GM23338 (cell line): ENCODE data around the gene OR52J3. TPM values are rescaled to one million over a fixed set of nuclear protein-coding genes. Genes with fewer than 3 reads are reported as not detected.

Experiments
- ATAC-seq: fragments of 200-7000 bp; cut with Tn5 transposase; 3 replicates; pipeline ENCODE4 v1.9.1; 2020
- DNase-seq: peaks from one replicate; pipeline ENCODE4 v3.0.0-alpha.2; 2015; ENCODE audit warnings: low spot score
- H2AFZ ChIP-seq: fragments of 200-600 bp; sonication (generic); 2 replicates; pipeline ENCODE4 v1.8.0; 2016; ENCODE audit warnings: antibody characterized with exemption, mild to moderate bottlenecking, moderate library complexity
- H3F3A ChIP-seq: fragments of 200-600 bp; sonication (generic); replicated peaks from 2 replicates; pipeline ENCODE4 v1.8.0; 2017; ENCODE audit warnings: antibody characterized with exemption, mixed run types, low read depth
- H3K27ac ChIP-seq: fragments of 200-600 bp; sonication (generic); 2 replicates; pipeline ENCODE4 v1.6.1; 2016; ENCODE audit warnings: low read depth
- H3K27me3 ChIP-seq: fragments of 200-600 bp; sonication (generic); 2 replicates; pipeline ENCODE4 v1.8.0; 2016; ENCODE audit warnings: mild to moderate bottlenecking, mixed run types, moderate library complexity; ENCODE audit not compliant: insufficient read depth
- H3K36me3 ChIP-seq: fragments of 200-600 bp; sonication (generic); 2 replicates; pipeline ENCODE4 v1.8.0; 2016; ENCODE audit warnings: mild to moderate bottlenecking; ENCODE audit not compliant: insufficient read depth
- H3K4me1 ChIP-seq: fragments of 200-600 bp; sonication (generic); 2 replicates; pipeline ENCODE4 v1.8.0; 2016; ENCODE audit warnings: mild to moderate bottlenecking, moderate library complexity; ENCODE audit not compliant: insufficient read depth
- H3K4me2 ChIP-seq: fragments of 200-600 bp; sonication (generic); 2 replicates; pipeline ENCODE4 v1.7.1; 2017; ENCODE audit warnings: mixed run types
- H3K4me3 ChIP-seq: fragments of 200-600 bp; sonication (generic); 2 replicates; pipeline ENCODE4 v1.6.1; 2016; ENCODE audit warnings: mixed run types
- H3K79me2 ChIP-seq: fragments of 200-600 bp; sonication (generic); replicated peaks from 2 replicates; pipeline ENCODE4 v1.8.0; 2017; ENCODE audit warnings: mild to moderate bottlenecking; ENCODE audit not compliant: insufficient read depth
- H3K9me2 ChIP-seq: fragments of 200-600 bp; sonication (generic); 2 replicates; pipeline ENCODE4 v1.8.0; 2017; ENCODE audit not compliant: insufficient read depth
- H4K20me1 ChIP-seq: fragments of 200-600 bp; sonication (generic); replicated peaks from 2 replicates; pipeline ENCODE4 v1.8.0; 2017; ENCODE audit warnings: mild to moderate bottlenecking; ENCODE audit not compliant: insufficient read depth
- H3K27ac Mint-ChIP-seq: 2 replicates; pipeline ENCODE4 v1.8.0; 2020; ENCODE audit warnings: inconsistent platforms, mild to moderate bottlenecking, moderate library complexity, mixed read lengths
- H3K27me3 Mint-ChIP-seq: 3 replicates; pipeline ENCODE4 v1.8.0; 2022; ENCODE audit warnings: low read depth, mild to moderate bottlenecking, moderate library complexity, mixed read lengths, inconsistent platforms; ENCODE audit not compliant: insufficient read depth, poor library complexity
- H3K36me3 Mint-ChIP-seq: 3 replicates; pipeline ENCODE4 v1.8.0; 2021; ENCODE audit warnings: low read depth, mild to moderate bottlenecking, inconsistent platforms, moderate library complexity, mixed read lengths
- H3K4me1 Mint-ChIP-seq: 3 replicates; pipeline ENCODE4 v1.8.0; 2020; ENCODE audit warnings: mild to moderate bottlenecking, inconsistent platforms, mixed read lengths
- H3K4me3 Mint-ChIP-seq: 3 replicates; pipeline ENCODE4 v1.8.0; 2021; ENCODE audit warnings: moderate library complexity, mild to moderate bottlenecking, inconsistent platforms, mixed read lengths
- H3K9me3 Mint-ChIP-seq: 3 replicates; pipeline ENCODE4 v1.8.0; 2020; ENCODE audit warnings: moderate library complexity, mild to moderate bottlenecking, inconsistent platforms, mixed read lengths
- CTCF ChIP-seq, 2 experiments: fragments of 200-600 bp in 1 of 2; sonication (generic) in 1 of 2; conservative IDR thresholded peaks; 2 replicates each; pipeline versions ENCODE4 v1.5.1 to v1.6.1; 2016 to 2017; ENCODE audit warnings: antibody characterized with exemption in 2 of 2, low read depth in 2 of 2, mild to moderate bottlenecking in 2 of 2, moderate library complexity in 1 of 2
- EZH2 ChIP-seq: fragments of 200-600 bp; sonication (generic); IDR thresholded peaks from one replicate; pipeline ENCODE4 v1.8.0; 2017; ENCODE audit warnings: antibody characterized with exemption, mild to moderate bottlenecking, low read depth; ENCODE audit not compliant: unreplicated experiment
- EZH2phosphoT487 ChIP-seq: fragments of 200-600 bp; sonication (generic); IDR thresholded peaks from one replicate; pipeline ENCODE4 v1.8.1; 2018; ENCODE audit warnings: antibody characterized with exemption; ENCODE audit not compliant: unreplicated experiment
- REST ChIP-seq: IDR thresholded peaks from one replicate; pipeline ENCODE4 v1.6.1; 2018; ENCODE audit warnings: antibody characterized with exemption; ENCODE audit not compliant: unreplicated experiment
- ZNF114 ChIP-seq: fragments of 250-450 bp; sonication (Bioruptor Pico); IDR thresholded peaks from 2 replicates; pipeline ENCODE4 v1.5.0; 2020; ENCODE audit warnings: mild to moderate bottlenecking, moderate library complexity
- ZNF331 ChIP-seq: fragments of 250-450 bp; sonication (Bioruptor Pico); IDR thresholded peaks from 2 replicates; pipeline ENCODE4 v1.5.0; 2020; ENCODE audit warnings: low read depth, mild to moderate bottlenecking, moderate library complexity
- polyA plus RNA-seq: library from polyadenylated mRNA; unstranded; fragments of >200 nt; fragmentation: Nextera tagmentation; extraction: Ambion mirVana; gene quantifications from 2 replicates; pipeline ENCODE4 v1.2.1, GENCODE V29; 2016
- total RNA-seq: library from RNA; depleted of rRNA; stranded (reverse); fragments of >200 nt; shearing (Covaris generic); gene quantifications from 2 replicates; pipeline ENCODE4 v1.2.3, GENCODE V29; 2014
- TF ChIP-seq, protein P1 (sequence below): fragments of 250-450 bp; sonication (Bioruptor Pico); IDR thresholded peaks from 2 replicates; pipeline ENCODE4 v1.5.0; 2020; ENCODE audit warnings: mild to moderate bottlenecking, moderate library complexity
- TF ChIP-seq, protein P2 (sequence below): IDR thresholded peaks from 2 replicates; pipeline ENCODE4 v1.6.1; 2016; ENCODE audit warnings: antibody characterized with exemption

The OR52J3 gene
- total and polyA plus RNA-seq, 2 experiments from 2014 or later: not detected

DNA sequence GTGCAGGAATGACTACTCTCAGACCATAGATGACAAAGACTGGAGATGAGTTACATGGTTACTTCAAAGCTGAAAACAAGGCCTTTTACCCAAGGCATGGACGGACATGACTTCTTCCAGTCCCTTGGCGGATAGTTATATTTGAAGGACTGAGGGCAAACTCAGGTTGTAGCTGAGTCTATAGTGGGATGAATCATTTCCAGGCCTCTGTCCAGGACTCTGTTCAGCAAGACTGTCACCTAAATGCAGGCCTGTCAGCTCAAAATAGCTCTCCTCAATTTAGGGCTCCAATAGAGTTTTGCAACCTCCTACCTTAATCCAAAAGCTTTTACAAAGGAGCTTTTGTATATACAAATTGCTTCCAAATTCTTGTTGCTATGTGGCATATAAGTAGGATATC lies 24.3 kb upstream of the OR52J3 start (continued):
- TF ChIP-seq, protein P1, sequence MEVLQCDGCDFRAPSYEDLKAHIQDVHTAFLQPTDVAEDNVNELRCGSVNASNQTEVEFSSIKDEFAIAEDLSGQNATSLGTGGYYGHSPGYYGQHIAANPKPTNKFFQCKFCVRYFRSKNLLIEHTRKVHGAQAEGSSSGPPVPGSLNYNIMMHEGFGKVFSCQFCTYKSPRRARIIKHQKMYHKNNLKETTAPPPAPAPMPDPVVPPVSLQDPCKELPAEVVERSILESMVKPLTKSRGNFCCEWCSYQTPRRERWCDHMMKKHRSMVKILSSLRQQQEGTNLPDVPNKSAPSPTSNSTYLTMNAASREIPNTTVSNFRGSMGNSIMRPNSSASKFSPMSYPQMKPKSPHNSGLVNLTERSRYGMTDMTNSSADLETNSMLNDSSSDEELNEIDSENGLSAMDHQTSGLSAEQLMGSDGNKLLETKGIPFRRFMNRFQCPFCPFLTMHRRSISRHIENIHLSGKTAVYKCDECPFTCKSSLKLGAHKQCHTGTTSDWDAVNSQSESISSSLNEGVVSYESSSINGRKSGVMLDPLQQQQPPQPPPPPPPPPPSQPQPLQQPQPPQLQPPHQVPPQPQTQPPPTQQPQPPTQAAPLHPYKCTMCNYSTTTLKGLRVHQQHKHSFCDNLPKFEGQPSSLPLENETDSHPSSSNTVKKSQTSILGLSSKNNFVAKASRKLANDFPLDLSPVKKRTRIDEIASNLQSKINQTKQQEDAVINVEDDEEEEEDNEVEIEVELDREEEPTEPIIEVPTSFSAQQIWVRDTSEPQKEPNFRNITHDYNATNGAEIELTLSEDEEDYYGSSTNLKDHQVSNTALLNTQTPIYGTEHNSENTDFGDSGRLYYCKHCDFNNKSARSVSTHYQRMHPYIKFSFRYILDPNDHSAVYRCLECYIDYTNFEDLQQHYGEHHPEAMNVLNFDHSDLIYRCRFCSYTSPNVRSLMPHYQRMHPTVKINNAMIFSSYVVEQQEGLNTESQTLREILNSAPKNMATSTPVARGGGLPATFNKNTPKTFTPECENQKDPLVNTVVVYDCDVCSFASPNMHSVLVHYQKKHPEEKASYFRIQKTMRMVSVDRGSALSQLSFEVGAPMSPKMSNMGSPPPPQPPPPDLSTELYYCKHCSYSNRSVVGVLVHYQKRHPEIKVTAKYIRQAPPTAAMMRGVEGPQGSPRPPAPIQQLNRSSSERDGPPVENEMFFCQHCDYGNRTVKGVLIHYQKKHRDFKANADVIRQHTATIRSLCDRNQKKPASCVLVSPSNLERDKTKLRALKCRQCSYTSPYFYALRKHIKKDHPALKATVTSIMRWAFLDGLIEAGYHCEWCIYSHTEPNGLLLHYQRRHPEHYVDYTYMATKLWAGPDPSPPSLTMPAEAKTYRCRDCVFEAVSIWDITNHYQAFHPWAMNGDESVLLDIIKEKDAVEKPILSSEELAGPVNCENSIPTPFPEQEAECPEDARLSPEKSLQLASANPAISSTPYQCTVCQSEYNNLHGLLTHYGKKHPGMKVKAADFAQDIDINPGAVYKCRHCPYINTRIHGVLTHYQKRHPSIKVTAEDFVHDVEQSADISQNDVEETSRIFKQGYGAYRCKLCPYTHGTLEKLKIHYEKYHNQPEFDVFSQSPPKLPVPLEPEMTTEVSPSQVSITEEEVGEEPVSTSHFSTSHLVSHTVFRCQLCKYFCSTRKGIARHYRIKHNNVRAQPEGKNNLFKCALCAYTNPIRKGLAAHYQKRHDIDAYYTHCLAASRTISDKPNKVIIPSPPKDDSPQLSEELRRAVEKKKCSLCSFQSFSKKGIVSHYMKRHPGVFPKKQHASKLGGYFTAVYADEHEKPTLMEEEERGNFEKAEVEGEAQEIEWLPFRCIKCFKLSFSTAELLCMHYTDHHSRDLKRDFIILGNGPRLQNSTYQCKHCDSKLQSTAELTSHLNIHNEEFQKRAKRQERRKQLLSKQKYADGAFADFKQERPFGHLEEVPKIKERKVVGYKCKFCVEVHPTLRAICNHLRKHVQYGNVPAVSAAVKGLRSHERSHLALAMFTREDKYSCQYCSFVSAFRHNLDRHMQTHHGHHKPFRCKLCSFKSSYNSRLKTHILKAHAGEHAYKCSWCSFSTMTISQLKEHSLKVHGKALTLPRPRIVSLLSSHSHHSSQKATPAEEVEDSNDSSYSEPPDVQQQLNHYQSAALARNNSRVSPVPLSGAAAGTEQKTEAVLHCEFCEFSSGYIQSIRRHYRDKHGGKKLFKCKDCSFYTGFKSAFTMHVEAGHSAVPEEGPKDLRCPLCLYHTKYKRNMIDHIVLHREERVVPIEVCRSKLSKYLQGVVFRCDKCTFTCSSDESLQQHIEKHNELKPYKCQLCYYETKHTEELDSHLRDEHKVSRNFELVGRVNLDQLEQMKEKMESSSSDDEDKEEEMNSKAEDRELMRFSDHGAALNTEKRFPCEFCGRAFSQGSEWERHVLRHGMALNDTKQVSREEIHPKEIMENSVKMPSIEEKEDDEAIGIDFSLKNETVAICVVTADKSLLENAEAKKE (CRISPR knock-in tag): no peak
- no peak for TF ChIP-seq ZNF331 (CRISPR knock-in tag)
- no peak for TF ChIP-seq EZH2phosphoT487
- TF ChIP-seq EZH2: no peak
- TF ChIP-seq ZNF114 (CRISPR knock-in tag): no peak
- TF ChIP-seq, protein P2, sequence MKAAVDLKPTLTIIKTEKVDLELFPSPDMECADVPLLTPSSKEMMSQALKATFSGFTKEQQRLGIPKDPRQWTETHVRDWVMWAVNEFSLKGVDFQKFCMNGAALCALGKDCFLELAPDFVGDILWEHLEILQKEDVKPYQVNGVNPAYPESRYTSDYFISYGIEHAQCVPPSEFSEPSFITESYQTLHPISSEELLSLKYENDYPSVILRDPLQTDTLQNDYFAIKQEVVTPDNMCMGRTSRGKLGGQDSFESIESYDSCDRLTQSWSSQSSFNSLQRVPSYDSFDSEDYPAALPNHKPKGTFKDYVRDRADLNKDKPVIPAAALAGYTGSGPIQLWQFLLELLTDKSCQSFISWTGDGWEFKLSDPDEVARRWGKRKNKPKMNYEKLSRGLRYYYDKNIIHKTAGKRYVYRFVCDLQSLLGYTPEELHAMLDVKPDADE: no peak

GRCh38 chr11:5036669-5037068 lies 9.7 kb upstream of the OR52J3 start:
- Histone ChIP-seq H3K9me2 (no peaks in the 10 kb centered on the region; the same call in 1 of the 2 replicates), H4K20me1 (no peaks in the 10 kb centered on the region), H3K4me1 (no peaks in the 10 kb centered on the region), H3K79me2 (no peaks in the 10 kb centered on the region), H3K4me3 (no peak overlapping the region), H3K27me3 (no peaks in the 10 kb centered on the region), H3K27ac (no peak overlapping the region), H3K4me2 (no peak overlapping the region), H3F3A (no peaks in the 10 kb centered on the region), H2AFZ (no peak overlapping the region), H3K36me3 (no peaks in the 10 kb centered on the region)
- H3K4me3 Mint-ChIP-seq: no peak overlapping the region
- H3K27me3 Mint-ChIP-seq: no peaks in the 10 kb centered on the region
- no peak for TF ChIP-seq ZNF114 (CRISPR knock-in tag)
- no peak for TF ChIP-seq CTCF (conservative IDR thresholded peaks at IDR 0.05; ENCODE audit: low read depth in 2 of 2)
- TF ChIP-seq EZH2: no peak
- TF ChIP-seq, protein P2: no peak
- no peak for TF ChIP-seq REST
- no peak for ATAC-seq
- no peaks in the 10 kb centered on the region for H3K36me3 Mint-ChIP-seq
- DNase-seq: no peak
- H3K27ac Mint-ChIP-seq: no peak overlapping the region
- no peaks in the 10 kb centered on the region for H3K9me3 Mint-ChIP-seq
- no peaks in the 10 kb centered on the region for H3K4me1 Mint-ChIP-seq
